ENCODE data around the gene MLANA. TPM values are rescaled to one million over a fixed set of nuclear protein-coding genes. Genes with fewer than 3 reads are reported as not detected.

Gene MLANA
- total RNA-seq, 1 donor from 2014 or later = not detected

DNA sequence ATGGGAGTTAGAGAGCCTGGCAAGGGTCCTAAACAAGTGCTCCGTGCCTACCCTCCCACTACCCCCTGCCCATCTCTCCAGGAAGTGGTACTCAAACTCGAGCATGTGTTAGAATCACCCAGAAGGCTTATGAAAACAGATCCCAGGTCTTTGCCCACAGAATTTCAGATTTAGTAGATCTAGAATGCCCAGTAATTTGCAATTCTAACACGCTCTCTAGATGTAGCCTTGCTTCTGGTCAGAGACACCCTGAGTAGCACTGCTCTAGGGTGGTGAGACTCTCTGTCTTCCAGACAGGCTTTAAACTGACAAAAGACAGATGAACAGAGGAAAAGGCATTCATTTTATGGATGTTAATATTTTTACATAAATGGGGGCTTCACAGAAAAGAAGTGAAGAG, 37.1 kb upstream of the MLANA start:
- FAIRE-seq (no peak), DNase-seq (ENCODE audit: low read depth) (no peak)
- no peaks in the 10 kb centered on the region for H3K36me3 ChIP-seq (ENCODE audit: control insufficient read depth, insufficient read depth, low read length)
- H3K4me3 ChIP-seq (ENCODE audit: low read depth, low read length) = no peak overlapping the region
- TF ChIP-seq, protein P1, sequence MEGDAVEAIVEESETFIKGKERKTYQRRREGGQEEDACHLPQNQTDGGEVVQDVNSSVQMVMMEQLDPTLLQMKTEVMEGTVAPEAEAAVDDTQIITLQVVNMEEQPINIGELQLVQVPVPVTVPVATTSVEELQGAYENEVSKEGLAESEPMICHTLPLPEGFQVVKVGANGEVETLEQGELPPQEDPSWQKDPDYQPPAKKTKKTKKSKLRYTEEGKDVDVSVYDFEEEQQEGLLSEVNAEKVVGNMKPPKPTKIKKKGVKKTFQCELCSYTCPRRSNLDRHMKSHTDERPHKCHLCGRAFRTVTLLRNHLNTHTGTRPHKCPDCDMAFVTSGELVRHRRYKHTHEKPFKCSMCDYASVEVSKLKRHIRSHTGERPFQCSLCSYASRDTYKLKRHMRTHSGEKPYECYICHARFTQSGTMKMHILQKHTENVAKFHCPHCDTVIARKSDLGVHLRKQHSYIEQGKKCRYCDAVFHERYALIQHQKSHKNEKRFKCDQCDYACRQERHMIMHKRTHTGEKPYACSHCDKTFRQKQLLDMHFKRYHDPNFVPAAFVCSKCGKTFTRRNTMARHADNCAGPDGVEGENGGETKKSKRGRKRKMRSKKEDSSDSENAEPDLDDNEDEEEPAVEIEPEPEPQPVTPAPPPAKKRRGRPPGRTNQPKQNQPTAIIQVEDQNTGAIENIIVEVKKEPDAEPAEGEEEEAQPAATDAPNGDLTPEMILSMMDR (IDR thresholded peaks at IDR 0.05; ENCODE audit: insufficient read depth, low read length, severe bottlenecking) = no peak
- H3K27me3 ChIP-seq (ENCODE audit: control insufficient read depth, insufficient read depth, low read length) = no peaks in the 10 kb centered on the region

DNA sequence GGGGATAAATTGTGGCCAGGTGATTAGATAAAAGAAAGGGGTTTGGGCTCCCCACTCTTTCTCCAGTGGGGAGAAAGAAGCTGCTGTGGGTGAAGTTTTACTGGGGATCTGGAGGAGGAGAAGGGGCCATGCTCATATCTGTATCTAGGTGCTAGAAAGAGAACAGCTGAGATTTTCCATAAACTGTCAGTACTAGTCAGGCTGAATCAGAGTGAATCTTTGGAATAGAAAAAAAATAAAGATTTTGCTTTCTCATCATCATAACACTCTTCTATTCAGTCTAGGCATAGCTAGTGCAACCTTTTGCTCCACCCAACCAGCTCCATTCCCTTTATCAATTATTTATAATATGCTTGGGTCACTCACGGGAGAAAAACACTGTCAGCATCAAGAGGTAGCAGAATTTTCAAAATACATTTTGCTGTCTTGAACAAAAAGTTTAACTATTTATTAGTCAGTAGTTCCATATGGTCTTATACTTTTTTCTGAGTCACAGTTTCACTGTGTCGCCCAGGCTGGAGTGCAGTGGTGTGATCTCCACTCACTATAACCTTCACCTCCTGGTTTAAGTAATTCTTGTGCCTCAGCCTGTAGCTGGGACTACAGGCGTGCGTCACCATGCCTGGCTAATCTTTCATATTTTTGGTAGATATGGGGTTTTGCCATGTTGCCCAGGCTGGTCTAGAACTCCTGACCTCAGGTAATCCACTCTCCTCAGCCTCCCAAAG, 36.5 kb upstream of the MLANA start:
- Histone ChIP-seq H3K4me3 (ENCODE audit: low read depth, low read length) (no peak overlapping the region), H3K27me3 (ENCODE audit: control insufficient read depth, insufficient read depth, low read length) (no peaks in the 10 kb centered on the region), H3K36me3 (ENCODE audit: control insufficient read depth, insufficient read depth, low read length) (no peaks in the 10 kb centered on the region)
- no peak for DNase-seq (ENCODE audit: low read depth)
- no peak for FAIRE-seq
- TF ChIP-seq, protein P1 (IDR thresholded peaks at IDR 0.05; ENCODE audit: insufficient read depth, low read length, severe bottlenecking) = no peak

DNA sequence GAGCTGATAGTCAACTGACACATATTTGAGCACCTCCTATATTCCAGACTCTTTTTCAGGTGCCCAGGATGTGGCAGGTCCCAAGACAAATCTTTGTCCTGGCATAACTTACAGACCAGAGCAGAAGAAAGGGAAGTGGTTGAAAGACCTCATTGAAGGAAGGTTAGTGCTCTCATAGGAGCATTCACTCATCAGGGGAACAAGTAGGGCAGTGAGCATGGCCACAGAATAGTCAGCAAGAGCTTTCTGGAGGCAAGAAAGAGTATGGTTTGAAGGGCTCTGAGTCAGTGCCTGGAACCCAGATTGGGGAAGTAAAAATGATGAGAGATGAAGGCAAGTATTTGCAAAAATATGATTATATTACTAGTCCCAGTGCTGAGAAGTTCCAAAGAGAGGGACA, 32.8 kb upstream of the MLANA start:
- DNase-seq (ENCODE audit: low read depth) = no peak
- H3K4me3 ChIP-seq (ENCODE audit: low read depth, low read length) = no peak overlapping the region
- no peak for FAIRE-seq
- H3K36me3 ChIP-seq (ENCODE audit: control insufficient read depth, insufficient read depth, low read length) = no peaks in the 10 kb centered on the region
- TF ChIP-seq, protein P1 (IDR thresholded peaks at IDR 0.05; ENCODE audit: insufficient read depth, low read length, severe bottlenecking) = no peak
- H3K27me3 ChIP-seq (ENCODE audit: control insufficient read depth, insufficient read depth, low read length) = no peaks in the 10 kb centered on the region

DNA sequence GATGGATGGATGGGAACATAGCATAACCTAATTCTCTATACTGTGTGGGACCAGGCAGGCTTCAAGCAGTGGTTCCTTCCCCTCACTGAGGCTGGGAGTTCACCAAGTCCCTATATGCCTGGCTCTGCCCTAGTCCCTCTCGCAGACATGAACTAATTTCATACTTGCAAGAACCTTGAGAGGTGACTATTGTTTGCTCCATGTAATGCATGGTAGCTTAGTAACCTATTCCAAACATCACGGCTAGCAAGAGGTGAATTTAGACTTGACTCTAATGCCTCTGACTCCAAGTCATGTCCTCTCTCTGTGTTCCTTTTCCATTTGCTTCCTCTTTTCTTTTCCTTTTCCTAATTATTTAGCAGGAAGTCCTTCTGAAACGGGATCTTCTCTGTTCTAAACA, 31.9 kb upstream of the MLANA start:
- H3K4me3 ChIP-seq (ENCODE audit: low read depth, low read length) = no peak overlapping the region

DNA sequence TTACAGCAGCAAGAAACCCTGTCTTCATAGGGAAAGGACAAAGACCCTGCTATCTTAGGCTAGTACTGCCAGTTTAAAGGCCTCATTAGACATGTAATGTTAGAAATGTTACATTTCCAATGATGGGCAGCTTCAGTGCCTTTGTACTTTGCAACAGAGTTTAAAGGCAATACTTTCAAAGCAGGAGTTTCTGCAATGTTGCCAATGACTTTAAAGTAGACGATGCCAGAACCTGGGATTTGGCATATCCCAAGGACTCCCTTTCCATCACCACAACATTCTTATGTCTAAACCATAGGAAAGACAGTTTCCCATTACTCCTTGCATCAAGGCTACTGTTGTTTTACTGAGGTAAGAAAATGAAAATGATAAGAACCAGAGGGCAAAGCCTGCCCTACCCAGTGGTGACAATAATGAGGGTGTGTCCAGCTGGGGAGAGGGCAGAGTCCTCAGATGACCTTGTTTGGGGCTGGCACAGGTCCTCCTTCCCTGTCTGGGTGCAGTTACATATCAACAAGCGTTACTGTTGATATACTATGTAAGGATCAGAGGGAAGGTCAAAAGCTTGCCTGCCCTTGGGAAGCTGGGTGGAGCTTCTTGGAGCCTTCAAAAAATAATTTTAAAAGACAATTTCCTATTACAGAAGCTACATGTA, 27.5 kb upstream of the MLANA start:
- DNase-seq (ENCODE audit: low read depth) (no peak), FAIRE-seq (no peak)
- H3K27me3 ChIP-seq (ENCODE audit: control insufficient read depth, insufficient read depth, low read length) = no peaks in the 10 kb centered on the region
- no peaks in the 10 kb centered on the region for H3K36me3 ChIP-seq (ENCODE audit: control insufficient read depth, insufficient read depth, low read length)
- TF ChIP-seq, protein P1 (IDR thresholded peaks at IDR 0.05; ENCODE audit: insufficient read depth, low read length, severe bottlenecking) = no peak
- H3K4me3 ChIP-seq (ENCODE audit: low read depth, low read length) = no peak overlapping the region

More for the DNA sequence above, 31.9 kb upstream of the MLANA start:
- no peak for FAIRE-seq
- TF ChIP-seq, protein P1 (IDR thresholded peaks at IDR 0.05; ENCODE audit: insufficient read depth, low read length, severe bottlenecking) = no peak
- no peaks in the 10 kb centered on the region for H3K27me3 ChIP-seq (ENCODE audit: control insufficient read depth, insufficient read depth, low read length)
- DNase-seq (ENCODE audit: low read depth) = no peak
- no peaks in the 10 kb centered on the region for H3K36me3 ChIP-seq (ENCODE audit: control insufficient read depth, insufficient read depth, low read length)

Data from bronchial epithelial cell (primary cell).